Activated T-cell treated with anti-CD3 and anti-CD28 coated beads for 48 hours (primary cell): ENCODE measurements around the gene HAND1.

ENCODE experiments used
- DNase-seq: peaks from one replicate; pipeline ENCODE4 v3.0.0-alpha.2; 2020; ENCODE audit warnings: low read depth

Gene HAND1

DNA sequence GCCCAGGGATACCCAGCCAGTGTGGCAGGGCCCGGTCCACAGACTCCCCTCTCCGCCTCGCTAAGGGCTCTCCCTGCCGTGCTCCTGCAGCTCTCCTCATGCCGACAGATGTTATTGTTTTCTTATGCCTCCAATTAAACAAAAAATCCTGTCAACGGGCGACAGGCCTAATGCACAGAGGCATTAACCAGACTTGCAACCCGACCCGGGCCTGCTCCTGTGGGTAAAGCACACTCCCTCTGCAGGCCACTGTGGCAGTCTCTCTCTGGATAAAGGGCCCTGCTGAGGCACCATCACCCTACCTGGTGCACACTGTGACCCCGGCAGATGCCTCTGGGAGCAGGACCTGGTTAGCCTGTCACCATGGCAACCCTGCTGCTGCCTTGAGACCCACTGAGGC lies 27.5 kb upstream of the HAND1 start:
- DNase-seq: no peak

GRCh38 chr5:154503698-154504039 lies 25.6 kb upstream of the HAND1 start:
- no peak for DNase-seq

- DNase-seq: no peak
These were observed 24.2 kb upstream of the HAND1 start for GRCh38 chr5:154502180-154502579.

GRCh38 chr5:154501566-154501965 lies 23.5 kb upstream of the HAND1 start:
- DNase-seq: no peak

DNA sequence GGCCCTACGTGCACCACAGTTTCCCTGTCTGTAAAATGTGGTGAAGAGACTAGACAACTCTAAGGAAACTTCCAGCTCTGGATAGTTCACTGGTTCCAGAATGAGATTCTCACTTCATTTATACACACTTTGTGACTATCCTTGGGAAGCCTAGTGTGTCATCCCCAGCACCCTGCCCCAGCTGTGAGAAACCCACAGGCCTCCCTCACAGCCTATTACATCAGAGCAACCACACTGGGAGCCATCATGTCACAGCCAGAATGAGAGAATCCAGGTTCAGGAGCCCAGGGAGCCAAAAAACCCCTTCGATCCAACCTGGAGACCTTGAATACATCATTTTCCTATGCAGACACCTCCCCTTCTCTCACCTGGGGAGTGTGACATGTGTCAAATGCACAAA lies 21.0 kb upstream of the HAND1 start:
- DNase-seq: no peak

- no peak for DNase-seq
These were observed 20.6 kb upstream of the HAND1 start for GRCh38 chr5:154498591-154498990.

- DNase-seq: no peak
These were observed 16.0 kb upstream of the HAND1 start for GRCh38 chr5:154494036-154494435.

DNA sequence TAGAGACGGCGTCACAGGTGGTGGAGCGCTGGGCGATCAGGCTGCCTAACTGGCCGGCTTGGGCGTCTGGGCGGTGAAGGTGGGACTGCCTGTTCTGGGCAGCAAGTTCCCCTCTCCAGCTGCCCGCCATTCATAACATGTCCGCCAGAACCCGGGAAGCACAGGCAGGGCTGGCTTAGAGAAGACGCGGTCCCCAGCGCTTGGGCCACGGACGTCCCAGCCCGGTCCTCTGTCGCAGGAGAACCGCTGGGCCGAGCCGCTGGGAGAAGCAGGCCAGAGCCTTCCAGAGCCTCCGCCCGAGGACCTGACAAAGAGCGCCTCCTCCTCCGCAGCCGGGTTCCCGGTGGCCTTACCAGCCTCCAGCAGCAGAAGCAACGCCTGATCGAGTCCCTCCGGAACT lies 15.2 kb upstream of the HAND1 start:
- no peak for DNase-seq

- no peak for DNase-seq
These were observed 13.9 kb upstream of the HAND1 start for GRCh38 chr5:154491941-154492340.

GRCh38 chr5:154487541-154487940 lies 9.5 kb upstream of the HAND1 start:
- peak; percentile 47 for DNase-seq

- no peak for DNase-seq
These were observed 8.4 kb upstream of the HAND1 start for GRCh38 chr5:154486427-154486866.

GRCh38 chr5:154485850-154486426 lies 7.9 kb upstream of the HAND1 start:
- no peak for DNase-seq

- no peak for DNase-seq
These were observed 7.1 kb upstream of the HAND1 start for GRCh38 chr5:154485096-154485491.

GRCh38 chr5:154484393-154485095 lies 6.5 kb upstream of the HAND1 start:
- no peak for DNase-seq

DNA sequence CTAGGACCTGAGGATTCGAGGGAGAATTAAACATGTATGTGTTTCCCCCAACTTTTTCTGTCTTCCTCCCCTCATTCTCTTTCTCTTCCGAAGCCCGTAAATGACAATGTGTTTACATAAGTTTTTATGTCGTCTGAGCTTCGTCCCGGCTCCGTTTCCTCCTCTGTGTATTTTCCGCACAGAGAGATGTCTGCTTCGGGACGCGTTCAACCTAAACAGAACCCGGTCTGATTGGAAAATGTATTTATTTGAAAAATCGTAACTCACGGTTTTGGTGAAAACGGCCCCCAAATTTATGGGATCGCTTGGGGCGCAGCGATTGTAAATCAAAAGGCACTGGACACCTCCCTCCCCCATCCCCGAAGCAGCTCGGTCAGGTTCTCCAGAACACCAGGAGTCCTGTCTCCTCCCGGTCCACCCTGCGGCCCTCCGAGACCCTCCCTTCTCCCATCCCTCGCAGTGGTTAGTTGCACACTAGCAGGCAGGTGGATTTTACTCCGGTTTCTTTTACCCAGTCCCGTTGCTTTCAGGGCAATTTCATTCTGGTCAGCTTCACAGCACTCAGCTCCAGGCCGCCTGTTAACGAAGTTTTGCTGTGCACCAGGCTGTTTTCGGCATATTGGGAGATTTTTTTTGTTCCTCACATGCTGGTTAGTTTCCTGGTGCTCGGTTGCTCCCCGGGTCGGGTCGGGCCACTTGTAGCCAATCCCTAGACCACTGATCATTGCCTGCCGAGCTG lies 5.8 kb upstream of the HAND1 start:
- no peak for DNase-seq

DNA sequence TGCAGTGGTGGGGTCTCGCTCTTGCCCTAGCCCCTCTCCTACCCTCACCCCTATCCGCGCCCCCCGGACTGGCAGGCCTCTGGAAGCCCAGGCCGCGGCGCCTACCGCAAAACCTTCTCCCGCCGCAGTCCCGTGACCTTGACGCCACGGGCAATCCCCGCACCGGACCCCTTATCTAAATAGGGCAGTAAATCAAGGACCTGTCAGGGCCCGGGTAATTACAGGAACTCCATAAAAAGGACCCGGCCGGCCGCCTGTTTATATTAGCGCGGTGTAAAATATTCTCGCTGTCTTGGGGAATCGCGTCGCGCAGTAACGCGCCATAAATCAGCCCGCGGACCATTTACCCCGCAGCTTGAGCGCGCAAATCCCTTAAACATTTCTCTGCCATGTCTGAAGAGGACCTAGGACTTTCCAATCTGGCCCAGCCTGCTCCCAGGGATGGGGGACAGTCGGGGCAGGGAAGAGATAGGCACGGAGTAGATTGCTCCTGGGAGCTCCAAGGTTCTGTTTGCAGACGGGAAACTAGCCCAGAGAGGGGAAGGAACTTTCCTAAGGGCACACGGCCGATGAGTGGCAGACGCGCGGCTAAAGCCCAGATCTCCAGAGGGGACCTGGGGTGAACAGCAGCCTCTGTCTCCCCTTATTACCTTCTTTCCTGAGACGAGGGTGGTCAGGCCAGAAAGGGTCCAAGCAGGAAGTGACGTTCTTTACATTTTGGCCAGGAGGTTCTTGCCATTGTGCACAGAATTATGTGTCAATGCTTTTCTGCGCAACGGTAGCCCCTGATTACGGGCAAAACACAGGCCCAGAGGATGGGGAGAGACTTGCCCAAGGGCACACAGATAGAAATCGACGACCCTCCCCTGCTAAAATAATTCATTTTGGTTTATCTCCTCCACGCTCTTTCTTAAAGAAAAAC lies 4.8 kb upstream of the HAND1 start:
- DNase-seq: no peak

DNA sequence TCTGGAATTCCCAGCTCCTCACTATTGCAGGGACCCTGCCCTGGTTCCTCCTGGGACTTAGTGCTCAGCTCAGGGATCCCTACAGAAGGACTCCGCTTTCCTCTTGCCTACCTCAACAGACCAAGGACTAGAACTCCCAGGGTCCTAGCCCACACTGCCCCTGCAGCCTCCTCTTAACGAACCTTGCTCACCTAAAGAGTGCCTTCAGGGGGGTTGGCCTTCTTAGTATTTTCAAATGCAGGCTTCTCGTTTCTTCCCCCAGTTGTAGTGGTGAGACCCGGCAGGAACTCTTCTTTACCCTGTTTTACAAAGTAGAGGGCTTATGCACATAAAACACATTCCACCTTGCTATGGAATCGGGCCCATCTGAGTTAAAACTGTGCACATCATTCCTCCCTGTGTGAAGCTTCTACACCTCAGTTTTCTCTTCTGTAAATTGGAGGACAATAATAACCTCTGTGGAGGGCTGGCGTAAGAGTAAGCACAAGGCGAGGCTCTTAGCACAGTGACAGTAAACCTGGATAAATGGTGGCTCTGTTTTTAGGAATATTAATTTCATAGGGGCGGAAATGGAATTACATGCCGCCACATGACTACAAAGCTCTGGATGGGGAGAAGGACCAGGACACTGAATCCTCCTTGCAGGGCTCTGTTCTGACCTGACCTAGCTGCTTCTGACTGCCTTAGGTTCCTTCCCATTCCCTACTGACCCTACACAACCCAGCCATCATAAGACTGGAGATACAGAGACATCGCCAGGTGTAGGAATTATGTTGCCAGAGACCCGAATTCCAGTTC lies 3.8 kb upstream of the HAND1 start:
- no peak for DNase-seq

- no peak for DNase-seq
These were observed 2.8 kb upstream of the HAND1 start for GRCh38 chr5:154480847-154481246.

- DNase-seq: no peak
These were observed 2.1 kb upstream of the HAND1 start for GRCh38 chr5:154479944-154480750.

- DNase-seq: no peak
These were observed 1.3 kb upstream of the HAND1 start for GRCh38 chr5:154479160-154479943.
